ENCODE results near the gene SLC29A2.

SLC29A2 gene

GRCh38 chr11:66333896-66334604 is 37.5 kb downstream of the SLC29A2 start:
- no peak for TF ChIP-seq CTCF (IDR thresholded peaks at IDR 0.05; ENCODE audit: insufficient read depth, low read depth, low read length, missing control alignments)
- H3K4me3 ChIP-seq (ENCODE audit: low read depth, low read length), result no peak overlapping the region
- DNase-seq (ENCODE audit: low read depth), result no peak

GRCh38 chr11:66333220-66333877 is 38.2 kb downstream of the SLC29A2 start:
- DNase-seq (ENCODE audit: low read depth), result no peak
- no peak for TF ChIP-seq CTCF (IDR thresholded peaks at IDR 0.05; ENCODE audit: insufficient read depth, low read depth, low read length, missing control alignments)
- H3K4me3 ChIP-seq (ENCODE audit: low read depth, low read length), result no peak overlapping the region

DNA sequence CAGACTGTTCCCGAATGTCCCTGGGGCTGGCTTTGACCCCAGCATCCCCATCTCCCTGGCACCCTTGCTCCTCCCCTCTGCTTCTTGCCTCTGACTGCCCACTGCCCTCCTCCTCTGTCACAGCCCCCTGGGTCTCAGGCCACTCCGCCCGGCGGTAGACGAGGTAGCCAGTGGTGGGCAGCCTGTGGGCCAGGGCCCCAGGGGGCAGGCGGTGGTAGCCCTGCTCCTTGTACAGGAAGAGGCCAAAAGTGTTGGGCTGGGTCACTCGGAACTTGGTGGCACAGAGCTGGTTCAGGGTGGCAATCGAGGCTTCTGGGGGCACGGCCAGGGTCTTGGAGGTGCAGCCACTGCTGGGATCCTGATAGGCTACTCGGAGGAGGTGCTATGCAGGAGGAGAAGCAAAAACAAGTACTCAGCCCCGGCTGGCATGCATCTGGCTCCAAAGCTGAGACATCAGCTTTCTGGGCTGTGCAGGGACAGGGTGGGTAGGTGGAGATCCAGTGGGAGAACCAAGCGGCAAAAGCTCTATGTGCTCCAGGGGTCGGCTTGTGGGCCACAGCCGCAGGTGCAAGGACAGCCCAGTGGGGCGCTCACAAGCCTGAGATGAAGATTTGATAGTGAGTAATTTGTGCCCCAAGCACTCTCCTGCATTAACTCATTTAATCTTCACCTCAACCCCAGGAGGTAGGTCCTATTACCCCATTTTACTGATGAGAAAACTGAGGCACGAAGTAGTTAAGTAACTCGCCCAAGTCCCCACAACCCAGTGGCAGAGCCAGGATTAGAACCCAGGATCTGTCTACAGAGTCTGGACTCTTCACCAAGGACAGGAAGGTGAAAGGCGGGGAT is 39.0 kb downstream of the SLC29A2 start:
- no peak for TF ChIP-seq CTCF (IDR thresholded peaks at IDR 0.05; ENCODE audit: insufficient read depth, low read depth, low read length, missing control alignments)
- H3K4me3 ChIP-seq (ENCODE audit: low read depth, low read length), result no peak overlapping the region
- no peak for DNase-seq (ENCODE audit: low read depth)

GRCh38 chr11:66331542-66332370 is 39.8 kb downstream of the SLC29A2 start:
- no peak for TF ChIP-seq CTCF (IDR thresholded peaks at IDR 0.05; ENCODE audit: insufficient read depth, low read depth, low read length, missing control alignments)
- H3K4me3 ChIP-seq (ENCODE audit: low read depth, low read length), result no peak overlapping the region
- DNase-seq (ENCODE audit: low read depth), result no peak

DNA sequence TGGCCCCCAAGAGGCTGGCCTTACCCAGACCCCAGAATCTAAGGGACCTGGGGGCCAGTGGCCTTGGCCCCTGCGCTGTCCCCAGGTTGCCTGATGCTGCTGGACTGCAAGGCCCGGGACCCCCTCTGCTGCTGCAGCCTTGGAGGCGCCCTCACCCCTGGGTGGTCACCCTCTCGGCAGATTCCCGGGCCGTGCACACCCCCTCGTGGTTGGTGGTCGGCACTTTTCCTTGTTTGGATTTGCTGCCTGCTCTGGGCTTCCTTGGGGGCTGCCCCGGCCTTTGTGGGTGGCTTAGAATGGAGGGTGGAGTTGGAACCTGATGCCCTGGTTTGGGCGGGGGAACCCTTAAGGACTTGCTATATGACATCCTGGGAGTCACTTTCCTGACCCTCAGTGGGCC is 40.6 kb downstream of the SLC29A2 start:
- no peak for DNase-seq (ENCODE audit: low read depth)
- no peak for TF ChIP-seq CTCF (IDR thresholded peaks at IDR 0.05; ENCODE audit: insufficient read depth, low read depth, low read length, missing control alignments)
- H3K4me3 ChIP-seq (ENCODE audit: low read depth, low read length), result no peak overlapping the region

DNA sequence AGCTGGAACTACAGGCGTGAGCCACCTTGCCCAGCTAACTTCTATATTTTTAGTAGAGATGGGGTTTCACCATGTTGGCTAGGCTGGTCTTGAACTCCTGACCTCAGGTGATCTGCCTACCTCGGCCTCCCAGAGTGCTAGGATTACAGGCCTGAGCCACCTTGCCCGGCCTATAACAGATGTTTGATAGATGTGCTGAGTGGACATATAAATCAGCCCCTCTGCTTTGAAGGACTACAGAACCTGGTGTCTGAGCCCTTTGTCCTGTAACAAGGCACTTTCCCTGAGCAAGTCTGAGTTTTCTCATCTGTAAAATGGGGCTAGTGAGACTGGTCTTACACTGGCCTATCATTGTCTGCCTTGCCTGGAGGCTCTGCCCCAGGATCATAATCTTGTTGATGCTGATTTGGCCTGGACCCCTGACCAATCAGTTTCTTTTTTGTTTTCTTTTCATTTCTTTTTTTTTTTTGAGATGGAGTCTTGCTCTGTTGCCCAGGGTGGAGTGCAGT is 42.3 kb downstream of the SLC29A2 start:
- TF ChIP-seq CTCF (IDR thresholded peaks at IDR 0.05; ENCODE audit: insufficient read depth, low read depth, low read length, missing control alignments), result no peak
- no peak for DNase-seq (ENCODE audit: low read depth)
- H3K4me3 ChIP-seq (ENCODE audit: low read depth, low read length), result no peak overlapping the region
